ENCODE measurements around the gene EDA2R. TPM values are rescaled to one million over a fixed set of nuclear protein-coding genes. Genes with fewer than 3 reads are reported as not detected.

Gene EDA2R
- polyA plus RNA-seq, 3 donors, result 0.03 TPM; not detected in 2

GRCh38 chrX:66634272-66634671, 4.6 kb downstream of the EDA2R start:
- Histone ChIP-seq H3K4me3 (replicated peaks in 1 of 3; ENCODE audit: low read depth in 2 of 3, low read length in 3 of 3) (no peak overlapping the region), H3K9me3 (replicated peaks in 1 of 2; ENCODE audit: control insufficient read depth in 1 of 2, insufficient read depth in 1 of 2, low read length in 2 of 2) (no peaks in the 10 kb centered on the region), H3K4me1 (ENCODE audit: control insufficient read depth in 1 of 2, insufficient read depth in 2 of 2, low read length in 2 of 2) (no peaks in the 10 kb centered on the region), H3K9ac (ENCODE audit: insufficient read depth, low read length, poor library complexity, severe bottlenecking) (no peak overlapping the region), H3K27ac (ENCODE audit: low read depth in 1 of 2, low read length in 2 of 2) (no peak overlapping the region), H3K27me3 (ENCODE audit: control insufficient read depth in 2 of 2, insufficient read depth in 2 of 2, low read length in 2 of 2) (no peaks in the 10 kb centered on the region), H4K20me1 (ENCODE audit: insufficient read depth, low read length) (no peaks in the 10 kb centered on the region), H2AFZ (ENCODE audit: insufficient read depth, low read depth, low read length, poor library complexity, severe bottlenecking) (no peak overlapping the region), H3K4me2 (replicated peaks; ENCODE audit: extremely low read depth, low read length, poor library complexity, severe bottlenecking) (no peak overlapping the region), H3K79me2 (ENCODE audit: insufficient read depth, low read length) (no peaks in the 10 kb centered on the region), H3K36me3 (replicated peaks in 1 of 2; ENCODE audit: control insufficient read depth in 1 of 2, insufficient read depth in 2 of 2, low read length in 2 of 2) (no peaks in the 10 kb centered on the region)
- peaks cover 0 to 6% (median 1%) of the 10 kb centered on the region in 3 donors for H3K27me3 Mint-ChIP-seq (ENCODE audit: low read depth in 3 of 3)
- H3K4me1 Mint-ChIP-seq, result peaks cover 8% of the 10 kb centered on the region
- H3K36me3 Mint-ChIP-seq, result no peaks in the 10 kb centered on the region
- H3K27ac Mint-ChIP-seq, result no peak overlapping the region
- H3K4me3 Mint-ChIP-seq, result no peak overlapping the region
- no peak for DNase-seq
- intact Hi-C loops (cut with micrococcal nuclease), result no loop called here
- TF ChIP-seq, protein P1, sequence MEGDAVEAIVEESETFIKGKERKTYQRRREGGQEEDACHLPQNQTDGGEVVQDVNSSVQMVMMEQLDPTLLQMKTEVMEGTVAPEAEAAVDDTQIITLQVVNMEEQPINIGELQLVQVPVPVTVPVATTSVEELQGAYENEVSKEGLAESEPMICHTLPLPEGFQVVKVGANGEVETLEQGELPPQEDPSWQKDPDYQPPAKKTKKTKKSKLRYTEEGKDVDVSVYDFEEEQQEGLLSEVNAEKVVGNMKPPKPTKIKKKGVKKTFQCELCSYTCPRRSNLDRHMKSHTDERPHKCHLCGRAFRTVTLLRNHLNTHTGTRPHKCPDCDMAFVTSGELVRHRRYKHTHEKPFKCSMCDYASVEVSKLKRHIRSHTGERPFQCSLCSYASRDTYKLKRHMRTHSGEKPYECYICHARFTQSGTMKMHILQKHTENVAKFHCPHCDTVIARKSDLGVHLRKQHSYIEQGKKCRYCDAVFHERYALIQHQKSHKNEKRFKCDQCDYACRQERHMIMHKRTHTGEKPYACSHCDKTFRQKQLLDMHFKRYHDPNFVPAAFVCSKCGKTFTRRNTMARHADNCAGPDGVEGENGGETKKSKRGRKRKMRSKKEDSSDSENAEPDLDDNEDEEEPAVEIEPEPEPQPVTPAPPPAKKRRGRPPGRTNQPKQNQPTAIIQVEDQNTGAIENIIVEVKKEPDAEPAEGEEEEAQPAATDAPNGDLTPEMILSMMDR (IDR thresholded peaks at IDR 0.05), result no peak
- H3K9me3 Mint-ChIP-seq, result peaks cover 0 to 5% (median 0%) of the 10 kb centered on the region in 7 donors

DNA sequence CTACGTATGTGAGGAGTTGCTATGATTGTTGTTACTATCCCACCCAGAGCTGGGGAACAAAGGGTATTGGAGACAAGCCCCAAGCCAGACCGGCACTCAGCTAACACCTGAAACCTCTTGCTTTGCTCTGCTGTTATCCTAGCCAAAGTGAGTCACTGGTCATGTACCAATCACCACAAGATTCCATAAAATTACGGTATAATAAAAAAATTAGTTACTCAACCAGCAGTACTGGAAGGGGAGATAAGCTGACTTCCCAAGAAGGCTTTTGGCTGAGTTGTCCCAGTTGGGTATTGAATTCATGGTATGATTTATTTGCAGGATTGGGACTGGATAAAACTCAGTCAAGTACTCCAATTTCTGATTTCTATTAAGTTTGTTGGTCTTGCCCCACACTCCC, 5.3 kb downstream of the EDA2R start:
- Histone ChIP-seq H3K9ac (ENCODE audit: insufficient read depth, low read length, poor library complexity, severe bottlenecking) (no peak overlapping the region), H3K4me3 (replicated peaks in 1 of 3; ENCODE audit: low read depth in 2 of 3, low read length in 3 of 3) (no peak overlapping the region), H3K4me2 (replicated peaks; ENCODE audit: extremely low read depth, low read length, poor library complexity, severe bottlenecking) (no peak overlapping the region), H3K27me3 (ENCODE audit: control insufficient read depth in 2 of 2, insufficient read depth in 2 of 2, low read length in 2 of 2) (no peaks in the 10 kb centered on the region), H3K27ac (ENCODE audit: low read depth in 1 of 2, low read length in 2 of 2) (no peak overlapping the region), H3K9me3 (replicated peaks in 1 of 2; ENCODE audit: control insufficient read depth in 1 of 2, insufficient read depth in 1 of 2, low read length in 2 of 2) (no peaks in the 10 kb centered on the region), H3K79me2 (ENCODE audit: insufficient read depth, low read length) (no peaks in the 10 kb centered on the region), H2AFZ (ENCODE audit: insufficient read depth, low read depth, low read length, poor library complexity, severe bottlenecking) (no peak overlapping the region), H3K4me1 (ENCODE audit: control insufficient read depth in 1 of 2, insufficient read depth in 2 of 2, low read length in 2 of 2) (no peaks in the 10 kb centered on the region), H4K20me1 (ENCODE audit: insufficient read depth, low read length) (no peaks in the 10 kb centered on the region), H3K36me3 (replicated peaks in 1 of 2; ENCODE audit: control insufficient read depth in 1 of 2, insufficient read depth in 2 of 2, low read length in 2 of 2) (no peaks in the 10 kb centered on the region)
- no peaks in the 10 kb centered on the region for H3K36me3 Mint-ChIP-seq
- peaks cover 3% of the 10 kb centered on the region for H3K4me1 Mint-ChIP-seq
- TF ChIP-seq, protein P1 (IDR thresholded peaks at IDR 0.05), result no peak
- peaks cover 0 to 4% (median 0%) of the 10 kb centered on the region in 3 donors for H3K27me3 Mint-ChIP-seq (ENCODE audit: low read depth in 3 of 3)
- H3K27ac Mint-ChIP-seq, result no peak overlapping the region
- peaks cover 0 to 7% (median 0%) of the 10 kb centered on the region in 7 donors for H3K9me3 Mint-ChIP-seq
- no peak overlapping the region for H3K4me3 Mint-ChIP-seq
- intact Hi-C loops (cut with micrococcal nuclease), result no loop called here
- no peak for DNase-seq
- 80% methylated on average over 1 of the region's 3 CpGs for WGBS (ENCODE audit: insufficient coverage)
